ENCODE results near the gene OFD1.

DNA sequence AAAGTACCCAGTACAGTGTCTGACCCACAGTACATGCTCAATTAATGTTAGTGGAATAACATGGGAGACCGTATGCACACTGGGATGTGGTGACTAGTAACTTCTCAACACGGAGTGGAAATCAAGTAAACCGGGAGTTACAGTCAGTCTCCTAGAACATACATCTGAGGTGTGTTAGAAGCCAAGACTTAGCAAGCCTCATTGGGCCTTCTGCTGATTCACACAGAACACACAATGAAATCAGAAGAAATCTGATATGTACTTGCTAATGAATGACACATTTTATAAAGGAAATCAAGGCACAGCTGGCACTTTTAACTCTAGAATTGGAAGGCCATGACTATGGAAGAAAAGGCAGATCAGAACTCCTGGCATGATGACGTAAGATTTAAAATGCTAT is 13.2 kb upstream of the OFD1 start:
- TF ChIP-seq EZH2 (IDR thresholded peaks at IDR 0.05; ENCODE audit: borderline replicate concordance, low read depth, low read length, severe bottlenecking) (no peak), FOS (IDR thresholded peaks at IDR 0.05; ENCODE audit: borderline replicate concordance, insufficient read depth, low read length) (no peak), POLR2A (IDR thresholded peaks at IDR 0.05; ENCODE audit: low read depth, low read length) (no peak), POLR2AphosphoS5 (IDR thresholded peaks at IDR 0.05; ENCODE audit: insufficient read depth, low read depth, low read length) (no peak), MYC (IDR thresholded peaks at IDR 0.05; ENCODE audit: low read depth, low read length) (no peak), GATA2 (IDR thresholded peaks at IDR 0.05; ENCODE audit: insufficient read depth, insufficient read length, low read depth, low read length) (no peak), JUN (IDR thresholded peaks at IDR 0.05; ENCODE audit: borderline replicate concordance, insufficient read depth, insufficient read length, low read depth) (no peak)
- TF ChIP-seq, protein P1, sequence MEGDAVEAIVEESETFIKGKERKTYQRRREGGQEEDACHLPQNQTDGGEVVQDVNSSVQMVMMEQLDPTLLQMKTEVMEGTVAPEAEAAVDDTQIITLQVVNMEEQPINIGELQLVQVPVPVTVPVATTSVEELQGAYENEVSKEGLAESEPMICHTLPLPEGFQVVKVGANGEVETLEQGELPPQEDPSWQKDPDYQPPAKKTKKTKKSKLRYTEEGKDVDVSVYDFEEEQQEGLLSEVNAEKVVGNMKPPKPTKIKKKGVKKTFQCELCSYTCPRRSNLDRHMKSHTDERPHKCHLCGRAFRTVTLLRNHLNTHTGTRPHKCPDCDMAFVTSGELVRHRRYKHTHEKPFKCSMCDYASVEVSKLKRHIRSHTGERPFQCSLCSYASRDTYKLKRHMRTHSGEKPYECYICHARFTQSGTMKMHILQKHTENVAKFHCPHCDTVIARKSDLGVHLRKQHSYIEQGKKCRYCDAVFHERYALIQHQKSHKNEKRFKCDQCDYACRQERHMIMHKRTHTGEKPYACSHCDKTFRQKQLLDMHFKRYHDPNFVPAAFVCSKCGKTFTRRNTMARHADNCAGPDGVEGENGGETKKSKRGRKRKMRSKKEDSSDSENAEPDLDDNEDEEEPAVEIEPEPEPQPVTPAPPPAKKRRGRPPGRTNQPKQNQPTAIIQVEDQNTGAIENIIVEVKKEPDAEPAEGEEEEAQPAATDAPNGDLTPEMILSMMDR (IDR thresholded peaks at IDR 0.05; ENCODE audit: extremely low read depth in 1 of 2, insufficient read depth in 1 of 2, low read depth in 1 of 2, low read length in 2 of 2), result no peak
- TF ChIP-seq, protein P2, sequence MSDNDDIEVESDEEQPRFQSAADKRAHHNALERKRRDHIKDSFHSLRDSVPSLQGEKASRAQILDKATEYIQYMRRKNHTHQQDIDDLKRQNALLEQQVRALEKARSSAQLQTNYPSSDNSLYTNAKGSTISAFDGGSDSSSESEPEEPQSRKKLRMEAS (IDR thresholded peaks at IDR 0.05; ENCODE audit: insufficient read depth, insufficient read length), result no peak
